Measurements from ENCODE around the gene ATIC. TPM values are rescaled to one million over a fixed set of nuclear protein-coding genes. Genes with fewer than 3 reads are reported as not detected.
"Not testable (repeated sequence)": the region's sequence is repeated elsewhere in the genome, so short reads cannot be mapped to it uniquely, and the experiment has no call there.

Gene ATIC
- total RNA-seq, 2 donors from 2014 or later, result 60.1 to 61.7 TPM

- ATAC-seq (no peak), DNase-seq (no peak)
- H3K4me1 Mint-ChIP-seq, result no peaks in the 10 kb centered on the region
- H3K27ac Mint-ChIP-seq, result no peak overlapping the region
- no peak overlapping the region for H3K4me3 Mint-ChIP-seq
- no peaks in the 10 kb centered on the region for H3K36me3 Mint-ChIP-seq (ENCODE audit: low read depth)
- peaks cover 7% of the 10 kb centered on the region for H3K27me3 Mint-ChIP-seq
- H3K9me3 ChIP-seq (ENCODE audit: control insufficient read depth, low read length, poor library complexity, severe bottlenecking), result no peaks in the 10 kb centered on the region
Observed at GRCh38 chr2:215286309-215286708, 25.6 kb upstream of the ATIC start.

GRCh38 chr2:215288112-215288815 lies 23.6 kb upstream of the ATIC start:
- Mint-ChIP-seq H3K4me1 (no peaks in the 10 kb centered on the region), H3K27ac (no peak overlapping the region), H3K27me3 (peaks cover 7% of the 10 kb centered on the region), H3K36me3 (ENCODE audit: low read depth) (no peaks in the 10 kb centered on the region), H3K4me3 (no peak overlapping the region)
- H3K9me3 ChIP-seq (ENCODE audit: control insufficient read depth, low read length, poor library complexity, severe bottlenecking), result no peaks in the 10 kb centered on the region
- ATAC-seq, result no peak
- no peak for DNase-seq

GRCh38 chr2:215290980-215291599 lies 20.8 kb upstream of the ATIC start:
- Mint-ChIP-seq H3K4me1 (no peaks in the 10 kb centered on the region), H3K27me3 (peaks cover 22% of the 10 kb centered on the region), H3K36me3 (ENCODE audit: low read depth) (no peaks in the 10 kb centered on the region), H3K4me3 (no peak overlapping the region), H3K27ac (no peak overlapping the region)
- no peak for ATAC-seq
- no peak for DNase-seq
- H3K9me3 ChIP-seq (ENCODE audit: control insufficient read depth, low read length, poor library complexity, severe bottlenecking), result no peaks in the 10 kb centered on the region

- no peaks in the 10 kb centered on the region for H3K36me3 Mint-ChIP-seq (ENCODE audit: low read depth)
- H3K27me3 Mint-ChIP-seq, result peaks cover 15% of the 10 kb centered on the region
- no peak for ATAC-seq
- H3K4me1 Mint-ChIP-seq, result no peaks in the 10 kb centered on the region
- no peaks in the 10 kb centered on the region for H3K9me3 ChIP-seq (ENCODE audit: control insufficient read depth, low read length, poor library complexity, severe bottlenecking)
- no peak overlapping the region for H3K27ac Mint-ChIP-seq
- H3K4me3 Mint-ChIP-seq, result no peak overlapping the region
- DNase-seq, result no peak
Observed at GRCh38 chr2:215293879-215294278, 18.0 kb upstream of the ATIC start.

GRCh38 chr2:215299337-215299859 lies 12.5 kb upstream of the ATIC start:
- H3K4me3 Mint-ChIP-seq, result no peak overlapping the region
- DNase-seq, result no peak
- no peak overlapping the region for H3K27ac Mint-ChIP-seq
- peaks cover 9% of the 10 kb centered on the region for H3K27me3 Mint-ChIP-seq
- H3K36me3 Mint-ChIP-seq (ENCODE audit: low read depth), result peaks cover 3% of the 10 kb centered on the region
- H3K4me1 Mint-ChIP-seq, result no peaks in the 10 kb centered on the region
- no peaks in the 10 kb centered on the region for H3K9me3 ChIP-seq (ENCODE audit: control insufficient read depth, low read length, poor library complexity, severe bottlenecking)
- ATAC-seq, result no peak

- Mint-ChIP-seq H3K27ac (no peak overlapping the region), H3K27me3 (peaks cover 9% of the 10 kb centered on the region), H3K4me3 (no peak overlapping the region), H3K36me3 (ENCODE audit: low read depth) (peaks cover 3% of the 10 kb centered on the region), H3K4me1 (no peaks in the 10 kb centered on the region)
- H3K9me3 ChIP-seq (ENCODE audit: control insufficient read depth, low read length, poor library complexity, severe bottlenecking), result no peaks in the 10 kb centered on the region
- no peak for ATAC-seq
- DNase-seq, result no peak
Observed at GRCh38 chr2:215301994-215302393, 9.9 kb upstream of the ATIC start.

- not testable (repeated sequence) for DNase-seq; H3K36me3 Mint-ChIP-seq (ENCODE audit: low read depth); H3K9me3 ChIP-seq (ENCODE audit: control insufficient read depth, low read length, poor library complexity, severe bottlenecking); H3K27me3 Mint-ChIP-seq
- Mint-ChIP-seq H3K4me1 (peaks cover 30% of the 10 kb centered on the region), H3K4me3 (peak overlapping the region; percentile 87), H3K27ac (peak overlapping the region; percentile 83)
- ATAC-seq, result peak; percentile 27
Observed at GRCh38 chr2:215311259-215311624, 617 bp upstream of the ATIC start.

- no peaks in the 10 kb centered on the region for H3K27me3 Mint-ChIP-seq
- peak overlapping the region; percentile 25 for H3K4me3 Mint-ChIP-seq
- peaks cover 4% of the 10 kb centered on the region for H3K36me3 Mint-ChIP-seq (ENCODE audit: low read depth)
- H3K9me3 ChIP-seq (ENCODE audit: control insufficient read depth, low read length, poor library complexity, severe bottlenecking), result no peaks in the 10 kb centered on the region
- peaks cover 30% of the 10 kb centered on the region for H3K4me1 Mint-ChIP-seq
- ATAC-seq (no peak), DNase-seq (no peak)
- peak overlapping the region; percentile 43 for H3K27ac Mint-ChIP-seq
Observed at GRCh38 chr2:215313255-215313613, 1.4 kb downstream of the ATIC start.

GRCh38 chr2:215314896-215315295 lies 3.0 kb downstream of the ATIC start:
- no peak for ATAC-seq
- no peak for DNase-seq
- H3K9me3 ChIP-seq (ENCODE audit: control insufficient read depth, low read length, poor library complexity, severe bottlenecking), result no peaks in the 10 kb centered on the region
- peak overlapping the region; percentile 60 for H3K27ac Mint-ChIP-seq
- peaks cover 4% of the 10 kb centered on the region for H3K36me3 Mint-ChIP-seq (ENCODE audit: low read depth)
- H3K4me3 Mint-ChIP-seq, result no peak overlapping the region
- no peaks in the 10 kb centered on the region for H3K27me3 Mint-ChIP-seq
- H3K4me1 Mint-ChIP-seq, result peaks cover 30% of the 10 kb centered on the region

- Mint-ChIP-seq H3K27me3 (no peaks in the 10 kb centered on the region), H3K4me1 (peaks cover 32% of the 10 kb centered on the region), H3K4me3 (no peak overlapping the region), H3K27ac (no peak overlapping the region), H3K36me3 (ENCODE audit: low read depth) (peaks cover 4% of the 10 kb centered on the region)
- H3K9me3 ChIP-seq (ENCODE audit: control insufficient read depth, low read length, poor library complexity, severe bottlenecking), result no peaks in the 10 kb centered on the region
- DNase-seq (no peak), ATAC-seq (no peak)
Observed at GRCh38 chr2:215315301-215315700, 3.4 kb downstream of the ATIC start.

- H3K27me3 Mint-ChIP-seq, result no peaks in the 10 kb centered on the region
- H3K4me1 Mint-ChIP-seq, result peaks cover 37% of the 10 kb centered on the region
- H3K9me3 ChIP-seq (ENCODE audit: control insufficient read depth, low read length, poor library complexity, severe bottlenecking), result no peaks in the 10 kb centered on the region
- no peak overlapping the region for H3K27ac Mint-ChIP-seq
- DNase-seq (no peak), ATAC-seq (no peak)
- H3K36me3 Mint-ChIP-seq (ENCODE audit: low read depth), result peaks cover 4% of the 10 kb centered on the region
- no peak overlapping the region for H3K4me3 Mint-ChIP-seq
Observed at GRCh38 chr2:215316336-215316735, 4.5 kb downstream of the ATIC start.

GRCh38 chr2:215319500-215319899 lies 7.6 kb downstream of the ATIC start:
- Mint-ChIP-seq H3K4me3 (no peak overlapping the region), H3K27ac (no peak overlapping the region), H3K36me3 (ENCODE audit: low read depth) (peaks cover 3% of the 10 kb centered on the region), H3K27me3 (no peaks in the 10 kb centered on the region), H3K4me1 (peaks cover 31% of the 10 kb centered on the region)
- no peaks in the 10 kb centered on the region for H3K9me3 ChIP-seq (ENCODE audit: control insufficient read depth, low read length, poor library complexity, severe bottlenecking)
- ATAC-seq (no peak), DNase-seq (no peak)

GRCh38 chr2:215320102-215320501 lies 8.2 kb downstream of the ATIC start:
- DNase-seq (no peak), ATAC-seq (no peak)
- H3K4me3 Mint-ChIP-seq, result no peak overlapping the region
- H3K27me3 Mint-ChIP-seq, result no peaks in the 10 kb centered on the region
- no peaks in the 10 kb centered on the region for H3K9me3 ChIP-seq (ENCODE audit: control insufficient read depth, low read length, poor library complexity, severe bottlenecking)
- no peak overlapping the region for H3K27ac Mint-ChIP-seq
- peaks cover 6% of the 10 kb centered on the region for H3K36me3 Mint-ChIP-seq (ENCODE audit: low read depth)
- peaks cover 28% of the 10 kb centered on the region for H3K4me1 Mint-ChIP-seq

GRCh38 chr2:215320679-215321078 lies 8.8 kb downstream of the ATIC start:
- peaks cover 28% of the 10 kb centered on the region for H3K4me1 Mint-ChIP-seq
- H3K27ac Mint-ChIP-seq, result peak overlapping the region; percentile 16
- H3K4me3 Mint-ChIP-seq, result no peak overlapping the region
- DNase-seq (no peak), ATAC-seq (no peak)
- H3K9me3 ChIP-seq (ENCODE audit: control insufficient read depth, low read length, poor library complexity, severe bottlenecking), result no peaks in the 10 kb centered on the region
- peaks cover 6% of the 10 kb centered on the region for H3K36me3 Mint-ChIP-seq (ENCODE audit: low read depth)
- no peaks in the 10 kb centered on the region for H3K27me3 Mint-ChIP-seq

Measured in T-helper 17 cell (primary cell).